SU-DHL-6 (cell line): ENCODE data around the gene MAPT.

ENCODE experiments used
- CTCF ChIP-seq: fragments of 200-600 bp; sonication (generic); IDR thresholded peaks from one replicate; pipeline ENCODE4 v1.5.1; 2017; ENCODE audit warnings: antibody characterized with exemption, mild to moderate bottlenecking, low read length, moderate library complexity; ENCODE audit not compliant: insufficient read depth, poor library complexity, severe bottlenecking
- EZH2phosphoT487 ChIP-seq: fragments of 200-600 bp; sonication (generic), shearing (Covaris generic); conservative IDR thresholded peaks from 2 replicates; pipeline ENCODE4 v1.6.1; 2018; ENCODE audit warnings: mild to moderate bottlenecking, antibody characterized with exemption, low read length, moderate library complexity, mixed read lengths

- TF ChIP-seq CTCF (no peak), EZH2phosphoT487 (no peak)
These were observed 41.6 kb downstream of the MAPT start for GRCh38 chr17:45935710-45936509.
